ENCODE measurements around the gene PLSCR4.

Gene PLSCR4

DNA sequence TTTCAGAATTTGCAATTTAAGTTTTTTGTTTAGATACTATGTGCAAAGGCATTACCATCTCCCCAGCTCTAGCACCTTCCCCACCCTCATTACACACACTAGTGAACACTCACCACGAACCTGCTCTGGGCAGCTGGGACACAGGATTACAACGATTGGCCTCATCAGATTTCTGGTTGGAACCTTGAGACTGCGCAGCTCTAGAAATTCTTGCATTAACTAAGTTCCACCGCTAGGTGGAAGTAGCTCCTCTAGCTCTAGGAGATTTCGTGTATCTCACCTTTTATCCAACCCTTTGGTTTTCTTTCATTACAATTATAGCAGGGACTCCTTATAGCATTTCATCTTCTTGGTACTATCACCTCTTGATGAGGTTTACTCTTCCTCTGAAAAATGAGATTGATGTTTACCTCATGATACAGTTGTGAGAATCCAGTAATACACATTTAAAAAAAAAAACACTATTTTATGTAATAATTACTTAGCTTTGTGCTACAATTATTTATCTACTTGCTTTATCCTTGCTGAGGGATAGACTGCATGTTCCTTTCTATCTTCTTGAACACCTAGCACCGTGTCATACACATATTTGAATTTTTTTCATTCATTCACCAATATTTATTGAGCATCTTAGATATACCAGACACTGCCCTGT is 61.3 kb downstream of the PLSCR4 start:
- DNase-seq = peak in 3 of 14 donors; percentile 4 to 30 (median 14)

DNA sequence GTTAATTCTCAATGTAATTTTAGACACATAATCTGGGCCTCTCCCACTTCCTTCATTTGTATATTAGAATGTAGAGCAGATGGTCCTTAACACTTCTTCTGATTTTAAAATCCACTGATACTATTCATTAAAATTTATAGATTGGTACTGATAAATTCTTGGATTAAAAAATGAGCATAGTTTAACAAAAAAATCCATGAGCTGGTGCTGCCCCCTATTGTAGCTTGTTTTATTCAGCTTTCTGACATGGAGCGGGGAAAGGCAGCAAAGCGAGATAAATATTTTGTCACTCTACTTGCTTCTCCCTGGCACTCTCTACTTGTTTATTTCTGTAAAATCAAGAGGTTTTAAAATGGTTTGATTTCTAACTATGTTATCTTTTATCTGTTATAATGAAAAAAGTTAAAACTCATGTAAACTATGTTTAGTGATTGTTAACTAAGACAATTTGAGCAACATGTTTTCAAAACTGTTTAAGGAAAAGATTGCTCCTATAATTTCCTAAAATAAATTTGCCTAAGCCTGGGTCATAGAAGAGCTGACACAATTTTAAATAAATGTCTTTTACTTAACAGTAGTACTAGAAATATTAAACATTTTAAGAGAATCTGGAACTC is 63.5 kb downstream of the PLSCR4 start:
- DNase-seq = peak in 1 of 14 donors; percentile 10

DNA sequence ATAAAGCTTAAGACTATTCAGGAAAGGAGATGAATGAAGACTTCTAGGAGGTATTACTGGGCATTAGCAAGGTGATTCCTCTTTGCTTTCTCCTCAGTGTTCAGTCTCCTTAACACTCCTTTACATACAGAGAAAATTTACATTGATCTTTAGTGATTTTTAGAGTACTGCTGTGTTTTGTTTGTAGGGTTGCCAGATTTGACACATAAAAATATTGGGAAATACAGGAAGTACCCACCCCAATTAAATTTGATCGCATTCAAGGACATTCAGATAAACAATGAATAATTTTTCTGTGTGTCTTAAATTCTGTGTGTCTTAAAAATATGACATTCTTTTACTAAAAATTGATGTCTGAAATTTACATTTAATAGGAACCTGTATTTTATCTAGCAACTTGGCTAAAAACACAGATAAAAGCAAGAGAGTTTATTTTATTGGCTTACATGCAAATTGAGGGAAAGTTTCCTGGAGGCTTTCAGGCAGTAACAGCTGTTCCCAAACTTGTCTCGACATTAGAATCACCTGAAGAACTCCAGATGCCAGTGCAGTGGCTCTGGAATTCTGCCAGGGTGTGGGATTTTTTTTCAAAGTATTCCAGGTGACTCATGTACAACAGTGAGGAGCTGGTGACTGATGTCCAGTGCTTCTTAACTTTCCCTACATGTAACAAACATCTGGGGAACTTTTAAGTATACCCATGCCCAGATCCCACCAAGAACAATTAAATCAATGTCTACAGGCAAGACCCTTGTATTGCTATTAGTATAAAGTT is 66.5 kb downstream of the PLSCR4 start:
- no peak for DNase-seq

DNA sequence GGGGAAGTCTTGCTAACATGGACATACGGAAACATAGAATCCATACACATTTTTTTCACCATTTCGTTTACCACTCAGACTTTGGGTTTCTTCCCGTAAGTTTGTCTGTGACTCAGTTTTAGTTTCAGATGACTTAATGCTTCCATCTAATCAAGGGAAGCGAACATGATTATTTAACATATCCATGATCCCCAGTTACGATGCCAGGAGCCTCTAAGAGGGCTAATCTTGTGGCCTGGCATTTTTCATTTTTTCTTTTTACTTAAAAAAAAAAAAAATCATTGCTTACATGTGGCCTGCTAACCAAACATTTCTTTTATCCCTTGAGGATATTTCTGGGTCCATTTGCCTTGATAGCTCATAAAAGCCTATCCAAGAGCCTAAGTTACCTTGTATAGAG is 69.7 kb downstream of the PLSCR4 start:
- DNase-seq = no peak

DNA sequence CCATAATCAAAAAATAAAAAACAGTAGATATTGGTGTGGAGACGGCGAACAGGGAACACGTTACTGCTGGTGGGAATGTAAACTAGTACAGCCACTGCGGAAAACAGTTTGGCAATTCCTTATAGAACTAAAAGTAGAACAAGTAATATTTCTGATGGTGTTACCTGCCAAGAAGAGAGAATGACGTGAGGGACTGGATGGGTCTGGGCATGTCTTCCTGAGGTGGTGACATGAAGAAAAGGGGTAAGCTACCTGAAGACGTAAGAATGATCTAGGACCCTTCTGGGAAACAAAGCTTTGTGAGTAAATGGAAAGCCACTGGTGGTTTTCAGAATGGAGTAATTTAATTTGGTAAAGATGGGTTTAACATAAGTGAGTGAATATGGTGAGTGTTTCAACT is 70.5 kb downstream of the PLSCR4 start:
- no peak for DNase-seq

DNA sequence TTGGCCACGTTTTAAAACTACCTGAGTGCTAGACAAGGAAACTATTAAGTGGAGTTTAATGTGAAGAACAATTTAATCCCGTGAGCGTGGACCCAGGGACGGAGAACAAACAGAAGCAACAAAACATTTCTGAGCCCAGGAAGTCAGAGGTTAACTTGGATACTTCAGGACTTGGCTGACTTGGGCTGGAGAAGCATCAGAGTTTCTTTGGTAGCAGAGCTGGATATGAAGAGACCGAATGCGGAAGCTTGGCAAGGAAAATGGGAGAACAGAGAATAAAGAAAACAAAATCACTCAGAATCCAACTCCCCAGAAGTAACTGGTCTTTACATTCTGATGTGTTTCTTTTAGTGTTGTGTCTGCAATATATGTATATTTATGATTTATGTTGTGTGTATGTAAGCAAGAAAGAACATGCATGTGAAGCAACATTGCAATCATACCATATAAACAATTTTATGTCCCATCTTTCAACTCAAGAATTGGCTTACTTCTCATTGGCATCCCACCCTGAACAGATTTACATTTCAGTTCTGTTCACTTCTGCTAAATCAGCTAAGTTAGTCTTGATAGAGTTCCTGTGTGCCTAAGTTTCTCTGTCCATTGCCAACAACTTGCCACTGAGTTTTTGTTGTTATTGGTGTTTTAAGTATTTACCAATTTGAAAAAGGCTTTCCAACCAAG is 72.8 kb downstream of the PLSCR4 start:
- no peak for DNase-seq

DNA sequence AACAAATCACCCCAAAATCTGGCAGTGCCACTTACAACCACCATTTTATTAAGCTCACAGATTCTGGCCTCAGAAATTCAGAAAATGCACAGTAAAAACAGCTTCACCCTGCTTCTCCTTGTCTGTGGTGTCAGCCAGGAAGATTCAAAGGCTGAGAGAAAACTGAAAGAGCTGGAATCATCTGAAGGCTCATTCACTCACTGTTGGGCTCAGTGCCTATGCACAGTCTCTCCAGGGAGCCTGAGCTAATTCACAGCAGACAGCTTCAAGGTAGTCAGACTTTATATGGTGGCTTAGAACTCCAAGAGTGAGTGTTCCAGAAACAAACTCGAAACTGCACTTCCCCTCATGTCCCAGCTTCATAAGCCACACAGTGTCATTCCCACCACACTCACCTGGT is 73.4 kb downstream of the PLSCR4 start:
- DNase-seq = peak in 1 of 14 donors; percentile 29

DNA sequence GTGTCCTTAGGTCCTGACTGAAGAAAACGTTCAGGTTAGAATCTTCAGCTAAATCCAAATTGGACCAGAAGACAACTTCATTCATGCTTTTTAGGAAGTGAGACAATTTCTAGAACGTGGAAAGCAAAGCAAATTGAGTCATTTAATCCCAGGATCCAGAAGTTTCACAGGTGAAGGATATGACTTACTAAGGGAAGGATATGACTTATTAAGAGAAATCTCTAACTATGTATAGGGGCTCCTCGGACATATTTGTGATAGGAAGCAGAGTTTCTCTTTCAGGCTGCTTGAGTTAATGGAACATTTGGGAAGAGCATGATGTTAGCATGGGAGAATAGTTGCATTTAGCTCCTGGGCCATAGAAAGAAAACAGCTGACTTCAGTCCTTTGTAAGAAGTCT is 73.8 kb downstream of the PLSCR4 start:
- DNase-seq = no peak

DNA sequence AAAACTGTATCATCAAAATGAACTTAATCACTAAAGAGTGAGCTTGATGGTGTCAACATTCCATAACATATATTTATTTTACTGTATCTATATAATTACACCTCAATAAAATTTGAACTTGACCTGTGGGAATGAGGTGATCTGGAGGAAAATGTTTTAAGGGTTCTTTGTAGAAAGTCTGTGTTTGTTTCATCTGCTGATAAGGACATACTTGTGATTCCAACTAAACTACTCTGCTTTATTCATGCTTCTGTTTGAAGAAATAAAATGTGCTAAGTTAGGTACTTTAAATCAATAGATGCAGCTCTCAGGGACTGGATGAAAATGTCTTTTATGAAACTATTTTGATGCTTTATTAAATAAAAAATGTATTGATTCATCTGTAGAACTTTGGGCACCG is 78.3 kb downstream of the PLSCR4 start:
- DNase-seq = no peak

DNA sequence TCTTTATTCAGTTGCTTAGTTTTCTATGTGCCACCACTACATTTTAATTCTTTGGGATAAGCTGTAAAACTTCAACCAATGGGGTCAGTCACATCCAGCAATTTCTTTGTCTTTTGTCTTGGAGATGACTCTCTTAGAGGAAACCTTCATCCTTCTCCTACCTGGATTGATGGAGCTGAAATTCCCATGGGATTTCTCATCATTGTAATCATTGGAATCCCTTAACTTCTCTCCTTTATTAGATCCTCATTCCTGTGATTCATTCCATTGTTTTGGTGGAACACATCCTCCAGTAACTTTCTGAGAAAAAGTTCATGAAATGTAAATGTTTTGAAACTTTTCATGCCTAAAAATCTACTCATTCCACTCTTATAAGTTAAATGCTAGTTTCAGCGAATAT is 80.3 kb downstream of the PLSCR4 start:
- no peak for DNase-seq

DNA sequence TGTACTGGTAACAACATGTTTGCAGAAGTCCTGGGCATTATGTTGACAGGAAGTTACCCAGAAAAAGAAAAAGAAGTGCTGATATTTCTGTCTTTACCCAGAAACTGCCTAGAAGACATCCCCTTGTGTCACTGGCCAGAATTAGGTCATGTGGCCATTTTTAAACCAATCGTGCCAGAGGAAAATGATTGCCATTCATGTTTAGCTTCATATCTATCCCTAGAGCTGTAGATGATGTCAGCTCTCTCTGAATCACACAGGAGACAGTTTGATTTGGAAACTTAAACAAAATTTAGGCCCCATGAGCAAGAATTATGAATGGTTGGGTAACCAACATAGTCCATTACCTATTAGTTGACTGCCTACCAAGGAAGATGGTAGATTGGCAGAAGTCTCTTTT is 81.0 kb downstream of the PLSCR4 start:
- no peak for DNase-seq

DNA sequence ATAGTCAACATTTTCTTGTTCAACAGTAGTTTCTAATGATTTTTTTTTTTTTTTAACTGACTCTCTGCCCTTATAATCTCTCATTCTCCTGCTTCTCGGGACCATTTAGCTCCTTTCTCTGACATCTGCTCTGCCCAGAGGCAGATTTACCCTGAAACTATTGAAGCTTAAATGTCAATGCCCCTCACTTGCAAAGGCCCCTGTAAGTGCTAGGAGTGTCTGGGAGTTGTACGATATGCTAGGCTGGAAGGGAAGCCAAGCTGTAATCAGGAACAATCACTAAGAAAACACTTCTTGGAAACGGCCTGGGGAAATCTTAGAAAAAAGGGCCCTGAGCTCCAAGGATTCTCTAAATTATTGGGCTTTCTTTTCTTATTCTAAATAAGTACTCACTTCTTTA is 84.1 kb downstream of the PLSCR4 start:
- no peak for DNase-seq

DNA sequence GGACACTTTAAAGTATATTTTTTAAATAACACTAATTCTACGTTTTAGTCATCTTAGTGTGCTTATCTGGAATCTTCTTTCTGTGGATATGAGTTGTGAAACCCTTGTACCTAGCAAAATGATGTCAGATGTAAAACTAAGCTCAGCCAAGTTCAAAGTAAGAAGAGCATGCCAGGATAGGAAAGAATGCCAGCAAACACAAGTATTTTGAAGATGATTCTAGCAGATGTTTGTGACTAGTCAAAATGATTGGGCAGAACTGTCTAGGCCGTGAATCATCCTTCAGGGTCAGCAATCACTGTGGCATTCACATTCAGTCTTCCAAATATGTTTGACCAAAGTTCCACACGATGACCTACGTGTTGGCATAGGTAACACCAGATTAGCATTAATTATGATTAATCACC is 84.5 kb downstream of the PLSCR4 start:
- DNase-seq = no peak

DNA sequence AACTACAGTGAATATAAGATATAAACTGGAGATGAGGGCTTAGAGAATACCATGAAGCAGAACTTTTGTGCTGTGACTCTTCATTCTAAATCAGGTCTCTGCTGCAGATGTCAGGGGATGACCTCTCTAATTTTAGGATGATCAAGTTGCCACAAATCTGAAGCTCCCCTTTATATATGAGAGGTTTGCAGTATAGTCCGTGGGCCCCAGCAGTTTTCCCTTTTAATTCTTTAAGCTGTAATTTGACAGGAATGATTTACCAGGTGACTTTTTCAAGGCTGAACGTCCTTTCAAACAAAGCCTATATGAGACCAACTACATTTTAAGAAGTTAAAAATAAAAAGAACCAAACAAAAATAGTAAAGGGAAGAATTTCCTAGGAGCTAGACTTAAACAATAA is 85.0 kb downstream of the PLSCR4 start:
- DNase-seq = no peak

DNA sequence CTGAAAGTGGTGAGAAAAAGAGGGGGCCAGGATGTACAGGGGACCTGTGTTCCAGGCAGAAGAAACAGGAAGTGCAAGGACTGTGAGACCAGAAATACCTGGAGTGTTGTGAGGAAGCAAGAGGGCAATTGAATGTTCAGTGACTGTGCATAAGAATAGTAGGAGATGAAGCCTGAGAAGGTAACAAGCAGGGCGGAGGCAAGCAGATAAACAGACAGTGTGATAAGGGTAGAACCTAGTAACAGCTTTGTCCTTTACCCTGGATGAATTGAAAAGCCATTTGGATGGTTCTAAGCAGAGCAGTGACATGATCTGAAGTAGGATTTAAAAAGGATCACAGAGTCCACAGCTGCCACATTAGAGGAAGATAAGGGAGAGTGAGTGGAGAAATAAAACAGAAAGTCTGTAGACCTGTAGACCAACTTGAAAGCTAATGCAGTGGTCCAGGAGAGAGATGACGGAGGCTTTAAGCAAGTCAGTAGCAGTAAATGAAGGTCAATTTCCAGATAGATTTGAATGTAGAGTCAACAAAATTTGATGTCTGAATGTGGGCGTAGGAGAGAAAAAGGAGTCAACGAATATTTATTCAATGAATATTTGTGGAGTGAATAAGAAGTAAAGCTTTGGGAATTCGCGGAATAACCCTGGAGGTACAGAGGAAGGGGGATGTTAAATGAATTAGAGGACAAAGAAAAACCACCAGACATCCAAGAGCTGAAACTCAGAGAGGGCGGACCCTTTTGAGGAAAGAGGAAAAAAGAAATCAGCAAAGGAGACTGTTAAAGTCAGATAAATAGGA is 85.7 kb downstream of the PLSCR4 start:
- no peak for DNase-seq

DNA sequence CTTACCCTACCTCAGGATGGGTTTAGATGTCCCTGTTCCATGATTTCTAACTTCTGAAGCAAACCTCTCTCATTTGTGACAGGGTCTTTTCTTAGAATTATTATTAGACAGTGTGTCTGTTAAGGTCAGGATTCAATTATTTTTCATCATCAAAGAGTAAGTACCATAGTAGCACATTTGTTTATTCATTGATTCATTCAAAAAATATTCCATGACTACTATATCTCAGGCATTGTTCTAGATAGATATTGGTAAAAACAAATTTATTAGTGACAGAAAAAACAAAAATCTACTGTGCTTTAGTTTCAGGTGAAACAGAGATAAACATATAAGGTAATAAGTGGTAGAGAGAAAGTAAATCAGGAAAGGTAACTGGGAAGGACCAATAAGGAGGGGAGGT is 86.4 kb downstream of the PLSCR4 start:
- no peak for DNase-seq

DNA sequence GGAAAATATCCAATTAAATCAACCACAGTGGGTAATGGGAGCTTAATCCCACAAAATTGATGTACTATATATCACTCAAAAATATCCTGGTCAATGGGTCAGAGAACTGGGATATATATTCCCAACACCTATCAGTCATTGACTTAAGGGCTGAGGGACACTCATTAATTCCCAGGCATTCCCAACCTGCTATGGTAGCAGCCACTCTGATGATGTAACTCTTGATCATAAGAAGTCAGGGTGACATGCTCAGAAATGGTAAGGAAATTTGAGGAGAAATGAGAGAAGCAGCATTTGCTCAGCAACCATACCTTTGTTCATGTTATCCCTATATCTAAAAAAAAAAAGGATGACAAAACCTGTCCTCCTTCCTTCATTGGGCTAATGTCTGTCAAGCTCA is 86.8 kb downstream of the PLSCR4 start:
- no peak for DNase-seq

DNA sequence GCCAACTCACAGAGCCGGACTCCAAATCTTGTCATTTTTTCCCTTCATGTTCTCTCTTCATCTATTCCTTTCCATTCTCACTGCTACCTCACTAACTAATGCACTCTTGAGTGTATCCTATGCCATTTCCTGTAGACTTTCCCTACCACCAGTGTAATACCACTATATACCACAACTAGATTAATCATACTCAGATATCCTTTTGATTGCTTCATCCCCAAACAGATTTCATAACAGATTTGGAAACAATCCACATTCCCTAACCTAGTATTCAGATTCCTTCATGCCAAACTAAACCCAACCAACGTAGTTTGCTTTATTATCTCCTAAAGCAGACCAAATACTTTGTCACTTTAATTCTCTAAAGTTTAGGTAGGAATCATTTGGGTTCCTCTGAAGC is 87.3 kb downstream of the PLSCR4 start:
- DNase-seq = no peak

DNA sequence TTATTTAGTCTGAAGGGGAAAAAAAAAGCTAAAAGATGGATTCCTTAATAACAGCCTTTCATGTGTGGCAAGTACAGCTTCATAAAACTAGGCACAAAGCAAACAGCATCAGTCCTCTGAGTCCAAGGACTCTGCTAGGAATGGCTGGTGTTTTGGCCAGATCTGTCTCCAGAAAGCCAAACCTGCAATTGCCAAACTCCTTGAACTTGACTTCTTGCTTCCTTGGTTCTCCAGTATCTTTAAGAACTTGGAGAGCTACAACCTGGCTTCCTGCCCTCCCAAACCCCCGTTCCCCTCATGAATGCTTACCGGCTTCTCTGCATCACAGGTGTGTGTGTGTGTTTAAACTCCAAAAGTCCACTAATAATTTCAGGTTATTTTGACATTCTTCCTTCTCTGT is 88.3 kb downstream of the PLSCR4 start:
- no peak for DNase-seq

DNA sequence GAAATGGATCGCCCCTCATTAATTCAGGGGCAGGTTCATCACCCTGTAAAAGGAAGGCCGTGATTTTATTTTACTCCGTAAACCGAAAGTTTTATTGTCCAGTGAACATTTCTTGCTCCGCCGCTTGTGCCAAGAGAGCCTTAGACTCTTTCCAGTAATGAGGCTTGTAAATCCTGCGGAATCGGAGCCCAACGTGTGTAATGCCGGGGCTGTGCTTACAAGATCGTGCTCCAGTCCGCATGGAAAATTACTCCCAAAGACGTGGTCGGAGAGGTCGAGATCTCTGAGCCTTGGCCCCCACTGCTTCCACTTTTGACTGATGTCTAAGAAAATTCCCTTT is 89.3 kb downstream of the PLSCR4 start:
- peak in 3 of 14 donors; percentile 39 to 47 (median 45) for DNase-seq

DNA sequence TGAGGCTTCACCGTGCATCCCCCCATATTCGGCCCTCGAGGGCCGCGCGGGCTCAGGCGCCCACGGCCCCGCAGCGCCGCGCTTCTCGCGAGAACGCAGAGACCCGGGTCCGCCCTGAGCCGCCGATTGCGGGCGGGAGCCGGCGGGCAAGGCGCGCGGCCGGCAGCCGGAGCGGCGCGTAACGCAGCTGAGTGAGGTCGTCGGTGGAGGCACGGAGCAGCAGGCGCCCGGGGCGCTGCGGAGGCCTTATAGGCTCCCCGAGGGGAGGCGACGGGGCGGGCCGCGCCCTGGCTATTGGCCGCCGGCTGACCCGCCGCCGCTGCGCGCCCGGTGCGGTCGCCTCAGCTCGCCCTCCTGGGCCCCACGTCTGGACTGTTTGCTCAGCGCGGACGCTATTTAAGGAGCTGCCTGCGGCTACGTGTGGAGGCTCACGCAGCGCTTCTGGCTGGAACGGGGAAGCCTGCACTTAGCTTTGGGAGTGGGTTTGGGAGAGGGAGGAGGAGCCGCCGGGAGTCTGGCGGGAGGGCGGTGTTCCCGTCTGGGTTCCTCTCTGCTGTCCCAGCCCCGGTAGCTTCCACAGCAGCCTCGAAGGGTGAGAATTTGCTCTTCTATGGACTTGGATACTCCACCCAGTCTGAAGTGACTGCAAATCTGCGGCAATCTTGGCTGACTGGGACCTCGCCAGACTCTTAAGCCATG is 89.8 kb downstream of the PLSCR4 start, which contains the start of gene PLOD2:
Gene PLOD2, minus strand, starts transcription at position 221 of the 699 bp plus-strand sequence. Its CDS starts 195 bp downstream, at position 26.
- peak in 12 of 14 donors; percentile 9 to 82 (median 66) for DNase-seq
